ENCODE results near the gene HYDIN.

HYDIN gene

DNA sequence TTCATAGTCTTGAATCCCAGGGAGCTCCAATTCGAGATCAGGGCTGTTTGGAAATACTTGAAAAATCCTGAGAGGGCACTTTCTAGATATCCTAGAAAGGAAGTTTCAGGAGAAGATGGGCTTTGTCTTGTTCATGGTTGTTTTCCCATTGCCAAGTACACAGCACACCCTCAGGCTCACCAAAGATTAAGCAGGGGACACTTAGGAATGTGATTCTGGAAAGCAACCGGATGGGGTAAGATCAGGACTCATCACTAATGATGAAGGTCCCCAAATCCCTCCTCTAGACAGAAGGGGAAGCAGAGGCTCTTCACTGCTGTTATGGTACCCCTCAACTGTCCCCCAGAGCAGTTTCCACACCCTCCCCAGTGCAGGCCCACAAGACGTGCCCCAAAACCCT, 470.3 kb downstream of the HYDIN start:
- DNase-seq = no peak

DNA sequence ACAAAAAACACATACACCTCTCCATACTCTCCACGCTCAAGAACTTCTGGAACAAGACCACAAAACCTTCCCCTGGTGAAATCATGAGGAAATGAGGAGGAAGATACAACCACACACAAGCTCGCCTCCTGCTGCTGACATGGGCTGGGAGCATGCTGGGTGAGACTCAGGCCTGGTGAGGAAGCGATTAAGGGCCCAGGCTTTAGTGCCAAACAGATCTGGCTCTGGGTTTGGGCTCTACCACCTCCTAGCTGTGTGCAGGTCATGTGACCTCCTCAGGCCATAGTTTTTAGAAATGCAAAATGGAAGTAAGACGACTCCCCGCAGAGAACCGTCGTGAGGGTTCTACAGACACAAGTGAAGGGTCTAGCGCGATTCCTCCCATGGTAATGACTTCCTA, 470.9 kb downstream of the HYDIN start:
- no peak for DNase-seq

DNA sequence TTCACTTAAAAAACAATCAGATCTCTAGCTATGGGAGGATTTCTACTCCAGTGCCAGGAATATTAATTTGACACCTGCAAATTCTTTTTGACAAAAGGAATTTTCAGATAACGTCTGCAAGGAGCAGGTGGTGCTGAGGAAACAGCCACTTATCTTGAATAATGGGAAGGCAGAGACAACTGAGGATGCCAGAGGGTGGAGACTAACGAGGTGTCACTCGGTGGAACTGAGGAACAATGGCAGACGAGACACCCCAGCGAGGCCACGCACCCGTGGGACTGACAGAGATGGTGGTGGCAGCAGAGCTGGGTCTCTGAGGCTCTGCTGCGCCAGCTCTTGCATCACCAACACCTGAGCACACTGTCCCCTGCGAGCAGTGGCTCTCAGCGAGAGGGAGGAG, 471.7 kb downstream of the HYDIN start:
- no peak for DNase-seq
